Muscle layer of duodenum (tissue), 2 donors: ENCODE results near the gene AKT2.
A peak's percentile ranks its signal among the peaks of the same experiment; 100 is the strongest.

Source experiments
- H3K27ac ChIP-seq: one replicate; pipeline ENCODE4 v1.7.0; 2013; ENCODE audit warnings: mild to moderate bottlenecking, low read length
- H3K27me3 ChIP-seq: one replicate; pipeline ENCODE4 v1.7.0; 2013; ENCODE audit warnings: low read depth, mild to moderate bottlenecking, control low read depth, low read length
- H3K36me3 ChIP-seq, 2 donors: one replicate each; pipeline ENCODE4 v1.7.0; 2013; ENCODE audit warnings: low read length in 2 of 2, control low read depth in 1 of 2, mild to moderate bottlenecking in 1 of 2; ENCODE audit not compliant: insufficient read depth in 2 of 2, control insufficient read depth in 1 of 2
- H3K4me1 ChIP-seq, 2 donors: one replicate each; pipeline ENCODE4 v1.7.0; 2013; ENCODE audit warnings: low read length in 2 of 2, mild to moderate bottlenecking in 2 of 2, control low read depth in 1 of 2, moderate library complexity in 1 of 2; ENCODE audit not compliant: insufficient read depth in 2 of 2, control insufficient read depth in 1 of 2
- H3K4me3 ChIP-seq, 2 donors: one replicate each; pipeline ENCODE4 v1.7.0; 2013; ENCODE audit warnings: low read length in 2 of 2, low read depth in 1 of 2, mild to moderate bottlenecking in 1 of 2
- H3K9me3 ChIP-seq, 2 donors: one replicate each; pipeline ENCODE4 v1.7.0; 2013; ENCODE audit warnings: low read length in 2 of 2, control low read depth in 1 of 2, mild to moderate bottlenecking in 1 of 2; ENCODE audit not compliant: control insufficient read depth in 1 of 2
- donor health status: healthy.

The AKT2 gene

DNA sequence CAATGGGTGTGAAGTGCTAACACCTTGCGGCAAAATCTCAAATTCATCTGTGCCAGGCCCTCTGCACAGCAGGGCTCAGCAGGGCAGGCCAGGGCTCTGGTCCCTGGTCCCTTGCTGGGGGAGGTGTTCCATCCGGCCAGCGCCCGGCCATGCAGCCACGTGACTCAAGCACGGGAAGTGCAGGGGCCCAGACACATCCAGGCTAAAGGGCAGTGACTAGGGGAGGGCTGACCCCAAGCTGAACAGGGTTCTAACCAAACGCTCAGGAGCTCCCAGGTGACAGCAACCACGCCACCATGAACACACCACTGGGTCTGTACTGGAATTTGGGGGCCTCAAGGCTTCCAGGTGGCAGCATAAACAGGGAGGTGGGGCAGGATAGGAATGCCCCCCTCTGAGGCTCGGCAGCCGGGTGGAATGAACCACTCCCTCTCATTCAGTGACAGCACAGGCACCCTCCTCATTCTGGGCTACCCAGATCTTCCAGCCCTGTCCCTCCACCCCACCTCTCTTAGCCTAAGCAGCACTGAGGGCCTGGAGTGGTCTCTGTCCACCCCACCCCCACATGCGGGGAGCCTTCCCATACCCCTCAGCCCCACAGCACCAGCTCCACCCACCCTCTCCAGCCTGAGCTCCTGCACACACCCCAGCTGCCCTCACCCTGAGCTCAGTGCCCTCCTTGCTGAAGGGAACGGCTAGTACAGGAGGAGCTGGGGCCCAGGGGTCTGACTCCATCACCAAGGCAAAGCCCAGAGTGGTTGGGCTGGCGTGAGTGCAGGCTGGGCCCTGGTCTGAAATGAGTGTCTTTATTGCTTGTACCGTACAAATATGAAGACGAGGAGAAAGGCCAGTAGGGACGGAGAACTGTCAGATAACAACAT is 53.4 kb downstream of the AKT2 start:
- Histone ChIP-seq H3K36me3 (peaks cover 12 to 39% of the 10 kb centered on the region in 2 donors), H3K9me3 (no peaks in the 10 kb centered on the region), H3K4me3 (no peak overlapping the region), H3K4me1 (peaks cover 0 to 8% of the 10 kb centered on the region in 2 donors), H3K27ac (no peak overlapping the region), H3K27me3 (peaks cover 6% of the 10 kb centered on the region)

DNA sequence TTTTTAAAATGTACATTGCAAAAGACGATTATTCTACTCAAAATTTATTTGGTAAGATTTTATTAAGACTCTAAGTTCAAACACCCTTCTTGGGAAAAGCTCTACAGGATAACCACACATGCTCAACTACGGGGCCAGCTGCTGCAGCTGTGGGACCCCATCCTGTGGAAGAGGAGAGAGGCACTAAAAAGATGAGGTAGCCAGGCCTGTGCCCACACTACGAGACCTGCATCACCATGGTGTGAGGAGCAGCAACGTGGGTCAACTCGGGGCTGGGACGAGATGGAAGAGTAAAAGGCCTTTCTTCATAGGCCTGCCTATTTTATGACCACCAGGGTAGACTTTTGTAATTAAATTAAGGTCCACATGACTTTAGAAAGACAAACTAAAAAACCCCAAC is 54.1 kb downstream of the AKT2 start:
- Histone ChIP-seq H3K9me3 (no peaks in the 10 kb centered on the region), H3K36me3 (peaks cover 6 to 31% of the 10 kb centered on the region in 2 donors), H3K27ac (no peak overlapping the region), H3K4me1 (peaks cover 0 to 14% of the 10 kb centered on the region in 2 donors), H3K4me3 (no peak overlapping the region), H3K27me3 (peaks cover 13% of the 10 kb centered on the region)

DNA sequence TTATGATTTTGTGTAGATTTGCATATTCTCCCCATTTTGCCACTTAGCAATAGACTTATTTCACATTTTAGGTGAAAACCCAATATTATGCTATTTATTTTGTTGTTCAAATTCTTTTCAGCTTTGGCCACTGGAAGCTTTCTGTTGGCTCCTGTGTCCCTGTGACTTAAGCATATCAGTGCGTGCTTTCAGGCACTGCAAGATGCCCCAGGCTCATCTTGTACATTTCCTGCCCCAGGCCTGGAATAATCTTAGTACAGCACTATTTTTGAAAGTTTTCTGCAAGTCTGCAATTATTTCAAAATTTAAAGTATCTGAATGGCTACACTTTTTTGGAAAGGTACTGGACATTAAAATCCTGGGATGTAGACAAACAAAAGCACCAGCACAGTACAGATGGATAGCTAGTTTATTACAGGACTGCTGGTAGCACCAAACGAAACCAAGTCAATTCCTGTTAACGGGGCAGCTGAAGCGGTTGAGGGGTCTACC is 55.2 kb downstream of the AKT2 start:
- Histone ChIP-seq H3K4me1 (peaks cover 0 to 19% of the 10 kb centered on the region in 2 donors), H3K27me3 (peaks cover 20% of the 10 kb centered on the region), H3K4me3 (no peak overlapping the region), H3K36me3 (peaks cover 3 to 20% of the 10 kb centered on the region in 2 donors), H3K27ac (no peak overlapping the region), H3K9me3 (no peaks in the 10 kb centered on the region)

DNA sequence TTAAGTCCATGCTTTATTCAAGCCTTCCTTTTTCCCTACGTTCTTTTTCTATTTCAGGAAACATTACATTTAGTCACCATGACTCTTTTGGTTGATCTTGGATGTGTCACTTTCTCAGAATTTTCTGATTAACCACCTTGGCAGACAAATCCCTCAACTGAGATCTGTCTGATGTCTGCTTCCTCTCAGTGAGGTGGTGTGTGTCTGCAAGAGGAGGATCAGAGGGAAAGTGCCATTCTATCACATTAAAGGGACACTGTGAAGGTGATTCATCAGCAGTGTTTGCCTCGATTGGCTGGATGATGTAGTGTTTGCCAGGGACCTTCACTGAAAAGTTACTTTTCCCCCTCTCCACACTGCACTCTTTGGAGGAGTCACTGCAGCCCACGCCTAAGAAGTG is 55.7 kb downstream of the AKT2 start:
- no peaks in the 10 kb centered on the region for H3K9me3 ChIP-seq
- H3K36me3 ChIP-seq = peaks cover 0 to 16% of the 10 kb centered on the region in 2 donors
- H3K4me1 ChIP-seq = peaks cover 0 to 19% of the 10 kb centered on the region in 2 donors
- no peak overlapping the region for H3K4me3 ChIP-seq
- peaks cover 24% of the 10 kb centered on the region for H3K27me3 ChIP-seq
- H3K27ac ChIP-seq = no peak overlapping the region

DNA sequence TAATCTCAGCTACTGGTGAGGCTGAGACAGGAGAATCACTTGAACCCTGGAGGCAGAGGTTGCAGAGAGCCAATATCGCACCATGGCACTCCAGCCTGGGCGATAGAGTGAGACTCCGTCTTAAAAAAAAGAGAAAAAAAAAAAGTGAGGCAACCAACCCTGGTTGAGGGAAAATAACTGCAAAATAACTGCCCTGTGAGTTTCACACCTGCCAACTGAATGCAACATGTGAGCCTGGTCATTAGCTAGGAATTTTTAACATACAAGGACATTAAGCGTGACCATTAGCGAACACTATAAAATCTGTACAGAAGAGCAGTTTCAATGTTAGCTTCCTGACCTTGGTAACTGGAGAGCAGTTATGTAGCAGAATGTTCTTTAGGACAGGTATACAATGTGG is 56.3 kb downstream of the AKT2 start:
- H3K4me3 ChIP-seq = no peak overlapping the region
- peaks cover 29% of the 10 kb centered on the region for H3K27me3 ChIP-seq
- H3K4me1 ChIP-seq = peaks cover 0 to 19% of the 10 kb centered on the region in 2 donors
- peaks cover 0 to 10% of the 10 kb centered on the region in 2 donors for H3K36me3 ChIP-seq
- H3K9me3 ChIP-seq = no peaks in the 10 kb centered on the region
- H3K27ac ChIP-seq = no peak overlapping the region

DNA sequence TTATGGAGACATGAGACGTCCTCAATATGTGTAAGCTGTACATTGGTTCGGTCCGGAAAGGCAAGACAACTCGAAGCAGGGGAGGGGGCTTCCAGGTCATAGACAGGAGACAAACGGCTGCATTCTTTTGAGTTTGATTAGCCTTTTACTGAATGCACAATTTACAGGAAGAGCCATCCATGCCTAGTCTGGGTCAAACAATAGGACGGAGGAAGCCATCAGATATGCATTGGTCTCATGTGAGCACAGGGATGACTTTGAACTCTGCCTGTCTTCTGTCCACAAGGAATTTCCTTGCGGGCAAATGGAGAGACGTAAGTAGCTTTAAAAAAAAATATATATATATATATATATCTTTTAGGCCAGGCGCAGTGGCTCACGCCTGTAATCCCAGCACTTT is 56.8 kb downstream of the AKT2 start:
- no peaks in the 10 kb centered on the region for H3K9me3 ChIP-seq
- H3K4me1 ChIP-seq = peaks cover 0 to 21% of the 10 kb centered on the region in 2 donors
- peaks cover 29% of the 10 kb centered on the region for H3K27me3 ChIP-seq

DNA sequence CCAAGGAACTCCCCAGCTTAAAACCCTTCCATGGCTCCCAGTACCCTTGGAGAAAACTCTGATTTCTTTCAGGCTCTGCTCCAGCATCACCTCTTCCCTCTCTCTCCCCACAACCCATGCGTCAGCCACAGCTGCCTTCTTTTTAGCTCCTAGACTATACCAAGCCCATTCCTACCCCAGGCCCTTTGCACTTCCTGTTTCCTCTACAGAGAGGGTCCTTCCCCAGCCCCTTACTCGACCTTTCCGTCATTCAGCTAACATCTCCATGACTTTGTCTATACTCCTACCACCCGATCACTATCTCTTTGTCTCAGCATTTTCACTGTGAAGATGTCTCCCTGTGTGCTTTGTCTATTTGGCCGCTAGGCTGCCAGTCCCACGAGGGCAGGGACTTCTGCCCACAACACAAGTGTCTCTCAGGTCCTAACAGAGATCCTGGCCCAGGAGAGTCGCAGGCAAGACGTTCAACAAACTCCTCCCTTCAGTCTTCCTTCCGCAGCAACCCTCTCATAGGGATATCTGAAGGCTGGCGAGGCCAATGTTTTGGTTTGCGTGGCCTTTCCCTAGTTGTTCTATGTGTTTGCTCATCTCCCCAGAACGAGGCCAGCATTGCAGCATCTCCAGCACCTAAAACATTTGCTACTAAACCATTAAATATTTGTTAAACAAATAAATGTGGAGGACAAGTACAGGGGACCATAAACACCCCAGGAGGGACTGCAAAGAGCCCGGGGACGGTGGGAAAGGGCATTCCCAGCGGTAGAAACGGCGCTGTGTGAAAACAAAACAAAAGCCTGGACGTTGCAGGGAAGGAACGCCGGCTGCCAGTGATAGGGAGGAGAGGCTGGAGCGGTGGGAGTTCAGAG is 59.5 kb downstream of the AKT2 start:
- Histone ChIP-seq H3K4me1 (peaks cover 0 to 17% of the 10 kb centered on the region in 2 donors), H3K36me3 (no peaks in the 10 kb centered on the region), H3K4me3 (peak overlapping the region; percentile 39 to 55), H3K9me3 (no peaks in the 10 kb centered on the region), H3K27me3 (peaks cover 29% of the 10 kb centered on the region), H3K27ac (no peak overlapping the region)

More for the DNA sequence above, 56.8 kb downstream of the AKT2 start:
- Histone ChIP-seq H3K36me3 (peaks cover 0 to 5% of the 10 kb centered on the region in 2 donors), H3K4me3 (no peak overlapping the region), H3K27ac (no peak overlapping the region)

DNA sequence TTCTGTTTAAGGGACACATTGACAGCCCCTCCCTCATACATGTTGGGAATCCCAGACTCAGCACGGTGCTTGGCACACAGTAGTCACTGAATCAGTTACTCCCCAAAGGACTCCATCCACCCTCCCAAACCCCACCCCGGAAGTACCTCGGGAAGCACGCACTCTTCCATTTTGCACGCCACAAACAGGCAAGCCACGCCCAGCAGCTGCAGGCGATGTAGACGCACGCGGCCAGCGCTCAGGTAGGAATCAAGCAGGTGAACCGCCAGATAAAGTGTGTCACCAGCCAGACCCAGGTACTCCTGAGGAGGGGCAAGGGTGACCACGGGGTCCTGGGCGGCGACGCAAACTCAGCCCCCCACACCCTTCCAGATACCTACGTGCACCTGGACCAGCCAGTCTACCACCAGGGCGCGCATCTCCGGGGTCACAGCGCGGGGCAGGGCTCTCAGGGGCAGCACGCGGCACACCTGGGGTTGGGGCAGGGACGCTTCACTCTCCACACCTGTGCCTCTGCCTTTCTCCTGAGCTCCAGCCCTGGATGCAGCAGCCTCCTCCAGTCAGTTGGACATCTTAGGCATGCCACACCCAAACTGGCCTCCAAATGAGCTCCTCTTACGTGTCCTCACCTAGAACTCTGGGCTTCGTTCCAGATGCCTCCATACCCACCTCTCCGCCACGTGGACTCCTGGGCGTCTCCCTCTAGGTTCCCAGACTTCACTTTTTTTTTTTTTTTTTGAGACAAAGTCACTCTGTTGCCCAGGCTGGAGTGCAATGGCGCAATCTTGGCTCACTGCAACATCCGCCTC is 60.6 kb downstream of the AKT2 start:
- no peak overlapping the region for H3K4me3 ChIP-seq
- no peaks in the 10 kb centered on the region for H3K36me3 ChIP-seq
- H3K4me1 ChIP-seq = peaks cover 0 to 17% of the 10 kb centered on the region in 2 donors
- H3K27me3 ChIP-seq = peaks cover 29% of the 10 kb centered on the region
- no peak overlapping the region for H3K27ac ChIP-seq
- no peaks in the 10 kb centered on the region for H3K9me3 ChIP-seq

DNA sequence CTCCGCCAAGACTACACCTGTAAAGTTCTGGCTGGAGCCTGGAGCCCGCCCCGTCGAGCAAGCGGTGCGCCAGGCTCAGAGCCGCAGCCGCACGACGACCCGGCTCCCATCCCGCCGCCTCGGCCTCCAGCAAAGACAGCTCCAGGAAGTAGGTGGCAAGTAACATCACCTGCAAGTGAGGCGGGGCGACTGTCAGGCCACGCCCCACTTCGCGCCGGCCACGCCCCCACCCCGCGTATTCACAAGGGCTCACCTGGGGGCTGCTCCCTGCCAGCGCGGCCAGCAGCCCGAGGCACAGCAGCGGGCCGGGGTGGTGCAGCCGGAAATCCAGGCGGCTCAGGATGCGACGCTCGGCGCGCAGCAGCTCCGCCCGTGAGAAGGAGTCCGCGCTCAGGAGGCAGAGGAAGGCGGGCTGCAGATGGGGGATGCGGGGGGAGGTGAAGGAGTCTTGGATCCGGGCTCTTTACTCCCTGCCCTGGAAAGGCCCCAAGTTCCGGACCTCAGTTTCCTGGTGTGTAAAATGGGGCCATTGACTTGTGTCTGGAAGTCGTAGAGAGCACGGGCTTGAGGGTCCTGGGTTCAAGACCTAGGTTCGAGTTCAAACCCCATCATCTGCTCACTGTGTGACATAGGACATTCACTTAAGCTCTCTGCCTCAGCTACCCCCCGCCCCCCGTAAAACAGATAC is 61.9 kb downstream of the AKT2 start:
- Histone ChIP-seq H3K4me3 (no peak overlapping the region), H3K36me3 (no peaks in the 10 kb centered on the region), H3K27me3 (peaks cover 34% of the 10 kb centered on the region), H3K9me3 (no peaks in the 10 kb centered on the region), H3K27ac (no peak overlapping the region), H3K4me1 (peaks cover 0 to 17% of the 10 kb centered on the region in 2 donors)

DNA sequence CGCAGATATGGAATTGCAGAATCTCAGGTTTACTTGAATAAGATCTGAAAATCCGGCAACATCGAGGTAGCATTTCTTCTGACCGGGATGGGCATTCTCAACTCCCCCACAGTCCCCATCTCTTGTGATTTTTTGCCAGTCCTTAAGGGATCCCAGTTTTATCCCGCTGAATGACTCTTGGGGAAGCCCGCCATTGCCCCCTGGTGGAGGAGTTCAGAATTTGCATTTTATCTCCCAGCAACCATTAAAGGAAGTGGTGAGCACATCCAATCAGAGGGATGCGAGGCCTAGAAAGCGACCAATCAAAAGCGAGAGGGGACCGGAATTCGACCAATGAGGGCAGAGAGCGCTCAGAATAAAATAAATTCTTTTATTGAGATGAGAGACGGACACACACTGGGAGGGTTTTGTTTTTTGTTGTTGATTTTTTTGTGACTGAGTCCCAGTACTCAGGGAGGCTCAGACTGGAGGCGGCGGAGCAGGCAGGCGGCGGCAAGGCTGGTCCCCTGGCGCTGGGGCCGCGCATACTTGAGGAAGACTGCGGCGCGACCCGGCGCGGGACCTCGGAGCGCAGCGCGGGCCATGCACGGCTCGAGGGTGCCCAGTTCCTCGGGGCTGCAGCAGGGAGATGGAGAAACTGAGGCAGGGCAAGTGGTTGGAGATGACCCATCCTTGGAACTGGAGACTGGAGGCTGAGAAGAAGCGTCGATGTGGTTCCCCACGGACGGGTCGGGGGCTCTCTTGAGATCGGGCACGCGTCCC is 63.1 kb downstream of the AKT2 start:
- Histone ChIP-seq H3K9me3 (no peaks in the 10 kb centered on the region), H3K4me1 (peaks cover 0 to 22% of the 10 kb centered on the region in 2 donors), H3K27ac (no peak overlapping the region), H3K4me3 (no peak overlapping the region), H3K36me3 (no peaks in the 10 kb centered on the region), H3K27me3 (peaks cover 36% of the 10 kb centered on the region)
